Hematopoietic multipotent progenitor cell treated with erythropoietin and hydrocortisone succinate and interleukin-3 and kit ligand, for 17 days (in vitro differentiated cells): ENCODE data around the gene ESCO1.
"Not testable (repeated sequence)": the region's sequence is repeated elsewhere in the genome, so short reads cannot be mapped to it uniquely, and the experiment has no call there.

Experiments
- DNase-seq: peaks from one replicate; pipeline ENCODE4 v3.0.0-alpha.2; 2015; ENCODE audit warnings: low spot score

Gene ESCO1

GRCh38 chr18:21600526-21601410 is at the start of gene ESCO1:
ESCO1 (minus strand) TSS chr18:21600704; CDS start chr18:21574843, 25,861 bp downstream.
- peak; percentile 95 for DNase-seq

DNA sequence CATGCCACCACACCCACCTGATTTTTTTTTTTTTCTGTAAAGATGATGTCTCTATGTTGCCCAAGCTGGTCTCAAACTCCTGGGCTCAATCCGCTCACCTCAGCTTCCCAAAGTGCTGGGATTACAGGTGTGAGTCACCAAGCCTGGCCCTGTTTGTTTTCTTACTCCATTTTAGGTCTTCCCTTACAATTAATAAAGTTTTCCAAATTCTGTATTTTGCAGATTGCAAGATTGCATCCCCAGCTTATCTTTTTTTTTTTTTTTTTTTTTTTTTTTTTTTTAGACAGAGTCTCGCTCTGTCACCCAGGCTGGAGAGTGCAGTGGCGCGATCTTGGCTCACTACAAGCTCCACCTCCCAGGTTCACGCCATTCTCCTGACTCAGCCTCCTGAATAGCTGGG is 39.9 kb upstream of the ESCO1 start:
- not testable (repeated sequence) for DNase-seq

DNA sequence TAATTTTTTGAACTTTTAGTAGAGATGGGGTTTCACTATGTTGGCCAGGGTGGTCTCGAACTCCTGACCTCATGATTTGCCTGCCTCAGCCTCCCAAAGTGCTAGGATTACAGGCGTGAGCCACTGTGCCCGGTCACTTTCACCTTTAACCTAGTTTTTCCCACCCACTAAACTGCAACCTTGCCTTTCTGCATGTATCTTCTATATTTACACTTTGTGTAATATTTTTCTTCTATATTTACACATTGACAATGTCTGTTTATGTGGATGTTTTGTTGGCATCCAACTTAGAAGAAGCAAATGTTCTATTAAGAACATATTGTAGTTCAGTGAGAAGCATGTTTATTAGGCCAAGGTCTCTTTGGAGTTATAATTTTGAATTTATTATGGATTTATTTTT is 38.3 kb upstream of the ESCO1 start:
- no peak for DNase-seq

DNA sequence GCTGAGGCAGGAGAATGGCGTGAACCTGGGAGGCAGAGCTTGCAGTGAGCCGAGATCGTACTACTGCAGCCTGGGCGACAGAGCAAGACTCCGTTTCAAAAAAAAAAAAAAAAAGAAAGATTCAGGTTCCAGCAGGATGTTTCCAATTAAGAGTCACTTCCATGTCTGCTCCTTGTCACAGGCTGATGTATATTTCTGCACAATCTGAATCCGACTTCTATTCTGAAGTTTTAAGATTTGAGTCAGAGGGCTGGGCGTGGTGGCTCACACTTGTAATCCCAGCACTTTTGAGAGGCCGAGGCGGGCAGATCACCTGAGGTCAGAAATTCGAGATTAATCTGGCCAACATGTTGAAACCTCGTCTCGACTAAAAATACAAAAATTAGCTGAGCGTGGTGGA is 36.3 kb upstream of the ESCO1 start:
- DNase-seq: no peak

GRCh38 chr18:21634588-21635199 is 34.2 kb upstream of the ESCO1 start:
- DNase-seq: no peak

- no peak for DNase-seq
These were observed 31.9 kb upstream of the ESCO1 start for GRCh38 chr18:21632393-21632792.

- DNase-seq: no peak
These were observed 28.8 kb upstream of the ESCO1 start for GRCh38 chr18:21629089-21629832.

DNA sequence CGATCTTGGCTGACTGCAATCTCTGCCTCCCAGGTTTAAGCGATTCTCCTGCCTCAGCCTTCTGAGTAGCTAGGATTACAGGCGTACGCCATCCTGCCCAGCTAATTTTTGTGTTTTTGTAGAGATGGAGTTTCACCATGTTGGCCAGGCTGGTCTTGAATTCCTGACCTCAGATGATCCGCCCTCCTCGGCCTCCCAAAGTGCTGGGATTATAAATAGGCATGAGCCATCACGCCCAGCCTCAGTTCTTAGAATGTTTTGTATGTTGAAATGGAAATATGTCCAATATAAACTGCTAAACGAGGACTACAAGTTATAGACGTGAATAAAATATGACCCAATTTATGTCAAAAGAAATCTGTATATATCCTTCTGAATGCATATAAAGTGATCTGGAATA is 21.1 kb upstream of the ESCO1 start:
- DNase-seq: not testable (repeated sequence)

DNA sequence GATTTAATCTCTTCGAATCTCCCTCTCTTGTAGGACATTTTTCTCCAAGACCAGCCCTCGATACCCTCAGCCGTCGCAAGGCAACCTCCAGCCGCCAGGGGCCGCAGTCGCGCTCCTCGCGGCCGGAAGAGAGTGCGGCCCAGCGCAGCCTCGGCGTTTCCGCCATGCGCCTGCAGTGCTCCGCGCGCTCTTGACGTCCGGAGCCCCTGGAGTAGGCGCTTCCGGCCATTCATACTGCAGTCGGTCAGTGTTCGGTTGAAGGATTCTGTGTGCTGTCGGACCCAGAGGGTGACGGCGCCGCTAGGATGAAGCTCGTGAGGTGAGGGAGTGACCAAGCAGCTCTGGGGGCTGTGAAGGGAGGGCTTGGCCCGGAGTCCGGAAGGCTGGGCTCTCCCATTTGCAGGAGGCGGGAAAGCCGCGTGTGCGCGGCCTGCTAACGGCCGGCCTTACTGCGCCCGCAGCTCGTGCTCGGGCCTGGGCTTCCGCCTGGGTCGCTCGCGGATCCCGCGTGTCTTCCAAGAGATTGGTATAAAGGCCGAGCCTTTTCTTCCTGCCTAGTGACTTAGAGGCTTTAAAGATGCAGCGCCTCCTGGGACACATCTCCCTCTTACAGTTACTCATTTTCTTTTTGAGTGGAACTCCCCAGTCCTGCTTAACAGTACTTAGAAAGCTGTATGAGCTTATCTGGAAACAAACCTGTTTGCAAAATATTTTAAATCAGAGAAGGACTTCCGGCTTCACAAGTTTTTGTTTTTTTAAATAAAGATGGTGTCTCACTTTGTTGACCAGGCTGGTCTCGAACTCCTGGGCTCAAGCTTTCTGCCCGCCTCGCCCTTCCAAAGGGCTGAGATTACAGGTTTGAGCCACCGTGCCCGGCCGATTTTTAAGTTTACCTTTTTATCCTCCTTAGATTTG is 11.9 kb upstream of the ESCO1 start, which contains the start of gene SNRPD1:
SNRPD1 (plus strand) TSS at position 190 of the 915 bp plus-strand sequence; CDS start at position 306, 116 bp downstream.
- peak; percentile 86 for DNase-seq

GRCh38 chr18:21611401-21612124 is 11.1 kb upstream of the ESCO1 start:
- DNase-seq: not testable (repeated sequence)

GRCh38 chr18:21605213-21605612 is 4.7 kb upstream of the ESCO1 start:
- no peak for DNase-seq

DNA sequence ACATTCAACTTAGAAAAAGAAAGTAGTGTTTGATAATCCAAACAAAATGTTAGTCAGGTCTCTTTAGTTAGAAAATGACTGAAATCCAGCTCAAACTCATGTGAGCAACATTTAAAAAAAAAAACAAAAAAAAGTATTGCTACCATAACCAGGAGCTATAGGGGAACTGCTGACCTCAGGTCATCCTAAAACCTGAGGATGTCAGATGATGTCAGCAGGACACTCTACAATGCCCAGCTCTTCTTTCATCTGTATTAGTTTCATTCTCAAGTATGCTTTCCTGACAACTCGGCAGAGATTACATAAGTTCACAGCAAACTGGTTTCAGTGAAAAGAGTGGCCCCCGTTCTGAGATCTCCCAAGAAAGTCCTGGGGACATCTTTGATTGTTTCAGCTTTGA is 4.2 kb upstream of the ESCO1 start:
- DNase-seq: no peak

DNA sequence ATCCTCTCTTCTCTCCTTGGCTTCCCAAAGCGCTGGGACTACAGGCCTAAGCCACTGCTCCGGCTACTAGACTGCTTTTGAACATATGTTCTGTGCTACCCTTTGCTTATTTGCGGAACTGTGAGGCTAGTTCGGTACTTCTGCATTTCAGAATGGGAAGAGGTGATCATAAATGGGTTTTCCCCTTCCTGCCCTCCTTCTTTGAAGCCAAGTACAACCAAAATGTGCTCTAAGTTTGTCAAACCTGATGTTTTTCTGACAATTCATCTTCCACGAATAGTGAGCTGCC is 1.7 kb upstream of the ESCO1 start:
- no peak for DNase-seq

- DNase-seq: no peak
These were observed 649 bp downstream of the ESCO1 start for GRCh38 chr18:21599585-21600525.

DNA sequence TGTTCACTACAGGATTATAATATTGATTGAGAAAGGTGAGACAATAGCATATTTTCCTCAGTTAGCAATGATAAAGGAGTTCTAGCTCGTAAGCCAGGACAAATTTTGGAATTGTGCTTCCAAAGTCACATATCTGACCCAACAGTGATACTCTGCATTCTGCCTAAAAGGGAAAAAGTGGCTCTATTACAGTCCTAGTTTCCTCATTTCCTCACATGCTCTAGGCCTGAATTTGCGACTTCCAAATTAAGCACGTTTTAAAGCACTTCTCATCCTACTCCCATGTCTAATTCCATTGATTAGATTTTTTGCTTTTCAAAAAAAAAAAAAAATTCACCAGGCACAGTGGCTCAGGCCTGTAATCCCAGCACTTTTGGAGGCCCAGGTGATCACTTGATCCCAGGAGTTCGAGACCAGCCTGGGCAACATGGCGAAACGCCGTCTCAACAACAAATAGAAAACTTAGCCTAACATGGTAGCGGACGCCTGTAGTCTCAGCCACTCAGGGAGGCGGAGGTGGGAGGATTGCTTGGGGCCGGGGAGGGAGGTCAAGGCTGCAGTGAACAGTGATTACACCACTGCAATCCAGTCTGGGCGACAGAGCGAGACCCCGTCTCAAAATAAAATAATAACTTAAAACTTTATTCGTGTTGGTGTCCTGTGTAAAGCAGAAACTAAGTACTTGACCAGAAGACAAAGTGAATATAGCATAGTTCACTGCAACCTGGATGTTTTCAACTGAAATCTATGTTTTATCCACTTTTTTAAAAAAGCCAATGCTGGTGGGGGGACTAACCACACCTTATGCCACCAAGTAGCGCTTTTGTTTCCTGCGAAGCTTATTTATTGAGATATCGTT is 1.5 kb downstream of the ESCO1 start:
- DNase-seq: no peak

- no peak for DNase-seq
These were observed 2.9 kb downstream of the ESCO1 start for GRCh38 chr18:21597620-21598019.

GRCh38 chr18:21593540-21594257 is 6.8 kb downstream of the ESCO1 start:
- no peak for DNase-seq

DNA sequence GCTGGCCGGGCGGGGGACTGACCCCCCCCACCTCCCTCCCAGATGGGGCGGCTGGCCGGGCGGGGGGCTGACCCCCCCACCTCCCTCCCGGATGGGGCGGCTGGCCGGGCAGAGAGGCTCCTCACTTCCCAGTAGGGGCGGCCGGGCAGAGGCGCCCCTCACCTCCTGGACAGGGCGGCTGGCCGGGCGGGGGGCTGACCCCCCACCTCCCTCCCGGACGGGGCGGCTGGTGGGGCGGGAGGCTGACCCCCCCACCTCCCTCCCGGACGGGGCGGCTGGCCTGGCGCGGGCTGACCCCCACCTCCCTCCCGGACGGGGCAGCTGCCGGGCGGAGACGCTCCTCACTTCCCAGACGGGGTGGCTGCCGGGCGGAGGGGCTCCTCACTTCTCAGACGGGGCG is 8.1 kb downstream of the ESCO1 start:
- DNase-seq: not testable (repeated sequence)
